NCI-H1436 (cell line): ENCODE data around the gene PLPP3.
"Not testable (repeated sequence)": the region's sequence is repeated elsewhere in the genome, so short reads cannot be mapped to it uniquely, and the experiment has no call there.

ENCODE experiments used
- DNase-seq: peaks from one replicate; lab custom pipeline; 2025; lab: John Stamatoyannopoulos, UW

Gene PLPP3

DNA sequence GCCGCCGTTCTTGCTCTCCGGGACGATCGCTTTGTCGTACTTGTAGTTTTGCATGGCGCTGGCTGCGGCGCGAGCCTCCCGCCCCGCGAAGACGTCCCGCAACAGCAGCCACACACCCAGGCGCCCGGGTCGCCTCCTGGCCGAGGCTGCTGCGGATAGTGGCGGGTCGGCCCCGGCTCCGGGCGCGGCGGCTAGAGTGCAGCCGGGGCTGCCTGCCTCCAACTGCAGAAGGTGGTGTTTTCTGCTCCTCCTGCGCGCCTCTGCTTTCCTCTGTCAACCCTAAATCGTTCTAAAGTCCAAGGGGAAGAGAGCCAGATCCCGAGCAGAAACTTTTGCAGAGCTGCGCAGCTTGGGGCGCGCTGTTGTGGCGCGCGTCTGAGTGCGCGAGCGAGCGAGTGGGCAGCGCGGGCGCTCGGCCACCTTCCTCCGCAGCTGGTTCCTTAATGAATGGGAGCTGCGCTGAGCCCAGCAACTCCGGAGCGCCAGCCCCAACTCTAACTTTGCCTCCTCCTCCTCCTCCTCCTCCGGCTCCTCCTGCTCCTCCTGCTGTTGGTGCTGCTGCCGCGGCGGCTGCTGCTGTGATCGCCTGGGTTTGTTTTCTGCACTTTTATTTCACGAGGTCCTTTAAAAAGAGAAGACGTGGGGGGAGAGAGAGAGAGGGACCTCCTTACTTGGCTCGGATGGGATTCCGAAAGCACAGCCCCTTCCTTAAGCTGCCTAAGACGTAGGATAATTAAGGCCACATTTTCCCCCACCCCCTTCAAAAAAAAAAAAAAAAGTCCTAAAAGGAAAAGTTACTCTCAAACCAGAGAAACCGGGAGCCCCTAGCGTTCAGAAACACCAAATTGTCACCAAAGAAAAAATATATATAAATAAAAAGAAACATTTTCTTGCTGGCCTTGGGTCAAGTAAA, at the start of gene PLPP3:
Gene PLPP3, minus strand, starts transcription at position 601 of the 913 bp plus-strand sequence. Its CDS starts 547 bp downstream, at position 54.
- peak; percentile 11 for DNase-seq

DNA sequence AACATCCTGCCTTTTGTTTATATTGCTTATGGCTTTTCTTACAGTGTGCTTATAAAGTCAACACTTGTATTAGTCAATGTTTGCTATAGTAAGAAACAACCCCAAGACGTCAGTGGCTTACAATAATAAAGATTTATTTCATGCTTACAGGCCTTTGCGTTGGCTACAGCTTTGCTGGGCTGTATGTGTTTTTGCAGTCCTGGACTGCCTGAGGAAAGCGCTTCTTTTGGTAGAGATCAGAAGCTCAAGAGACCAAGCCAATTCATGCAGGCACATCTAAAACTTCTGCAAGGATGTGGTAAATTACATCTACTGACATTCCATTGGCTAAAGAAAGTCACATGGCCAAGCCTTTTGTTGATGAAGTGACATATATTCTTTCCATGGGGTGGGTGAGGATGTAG, 48.3 kb upstream of the PLPP3 start:
- no peak for DNase-seq

DNA sequence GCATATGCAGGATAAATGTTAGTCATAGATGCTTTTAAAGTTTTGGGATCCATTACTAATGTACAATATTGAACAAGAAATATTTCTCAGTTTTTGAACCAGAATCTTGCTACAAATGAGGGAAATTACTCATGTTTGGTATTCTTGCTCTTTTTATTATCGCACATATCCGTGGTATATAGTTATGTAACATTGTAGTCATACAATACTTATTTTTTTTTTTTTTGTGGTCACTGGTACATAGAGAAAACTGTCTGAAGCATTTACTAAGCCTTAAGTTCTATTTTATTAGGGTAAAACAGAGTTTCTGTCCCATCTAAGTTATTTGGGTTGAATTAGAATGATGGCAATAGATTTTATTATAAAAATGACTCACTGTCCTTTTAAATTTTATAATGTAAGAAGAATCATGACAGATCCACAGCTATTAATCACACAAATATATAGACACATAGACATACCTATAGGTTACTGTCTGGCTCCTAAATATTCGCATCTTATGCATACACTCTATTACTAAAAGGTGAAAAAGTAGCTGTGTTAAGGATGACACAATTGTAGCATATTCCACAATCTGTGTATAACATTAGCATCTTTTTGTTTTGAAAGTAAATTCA, 47.8 kb upstream of the PLPP3 start:
- no peak for DNase-seq

DNA sequence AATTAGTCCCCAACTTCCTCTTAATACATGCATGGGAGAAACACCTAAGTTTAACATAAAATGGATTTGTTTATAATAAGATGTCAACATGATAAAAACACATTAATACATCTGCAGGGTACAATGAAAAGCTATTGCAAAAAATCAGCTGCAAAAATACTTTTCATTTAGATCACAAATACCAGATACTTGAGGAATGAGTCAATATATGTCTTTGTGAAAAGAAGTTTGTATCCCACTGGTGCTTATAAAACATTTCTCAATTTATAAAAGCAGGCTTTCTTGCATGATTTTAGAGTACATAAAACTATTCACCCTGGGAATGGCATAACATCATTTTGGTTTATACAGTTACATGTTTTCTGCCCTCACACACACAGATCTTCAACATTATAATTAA, 47.2 kb upstream of the PLPP3 start:
- no peak for DNase-seq

DNA sequence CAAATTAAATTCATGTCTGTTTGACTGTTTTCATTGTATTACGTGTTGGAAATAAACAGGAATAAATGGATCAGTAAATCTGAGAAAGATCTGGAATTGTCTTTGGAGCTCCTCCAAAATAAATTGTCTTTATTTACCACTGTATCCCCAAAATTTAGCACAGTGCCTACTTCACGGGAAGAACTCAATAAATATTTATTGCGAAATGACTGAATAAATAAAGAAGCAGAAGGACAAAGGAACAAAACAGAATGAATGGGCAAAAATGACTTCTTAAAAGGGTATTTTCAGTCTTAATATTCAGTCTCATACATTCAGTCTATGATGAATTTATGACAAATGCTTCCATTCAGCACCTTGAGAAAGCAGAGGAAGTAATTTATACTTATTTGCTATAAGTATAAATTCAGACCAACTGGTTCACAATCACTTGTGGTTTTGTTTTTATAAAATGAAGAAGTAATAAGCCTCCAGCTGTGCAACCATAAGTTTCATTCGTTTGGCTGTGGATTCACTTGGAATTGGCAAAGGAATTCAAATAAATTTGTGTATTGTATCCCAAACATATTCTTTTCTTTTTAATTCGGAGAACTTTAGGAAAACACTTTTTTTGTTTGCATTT, 46.6 kb upstream of the PLPP3 start:
- DNase-seq, result no peak

DNA sequence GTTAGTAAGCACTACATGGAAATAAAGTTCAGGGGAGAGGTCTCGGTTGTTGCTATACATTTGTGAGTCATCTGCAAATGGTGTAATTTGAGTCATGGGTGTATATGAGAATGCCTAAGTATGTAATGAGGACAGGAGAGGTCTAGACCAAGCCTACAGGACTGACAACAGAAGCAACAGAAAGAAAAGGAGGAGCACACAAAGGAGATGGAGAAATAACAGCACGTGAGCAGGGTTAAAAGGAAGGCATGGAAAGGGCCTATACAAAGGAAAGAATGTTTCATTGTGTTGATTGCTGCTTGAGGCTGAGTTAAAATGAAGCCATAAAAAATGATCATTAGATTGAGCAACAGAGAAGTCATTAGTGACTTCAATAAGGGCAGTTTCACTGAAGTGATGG, 37.8 kb upstream of the PLPP3 start:
- DNase-seq, result no peak

DNA sequence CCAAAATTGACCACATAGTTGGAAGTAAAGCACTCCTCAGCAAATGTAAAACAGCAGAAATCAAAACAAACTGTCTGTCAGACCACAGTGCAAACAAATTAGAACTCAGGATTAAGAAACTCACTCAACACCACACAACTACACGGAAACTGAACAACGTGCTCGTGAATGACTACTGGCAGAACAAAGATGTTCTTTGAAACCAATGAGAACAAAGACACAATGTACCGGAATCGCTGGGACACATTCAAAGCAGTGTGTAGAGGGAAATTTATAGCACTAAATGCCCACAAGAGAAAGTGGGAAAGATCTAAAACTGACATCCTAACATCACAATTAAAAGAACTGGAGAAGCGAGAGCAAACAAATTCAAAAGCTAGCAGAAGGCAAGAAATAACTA, 31.4 kb upstream of the PLPP3 start:
- not testable (repeated sequence) for DNase-seq

DNA sequence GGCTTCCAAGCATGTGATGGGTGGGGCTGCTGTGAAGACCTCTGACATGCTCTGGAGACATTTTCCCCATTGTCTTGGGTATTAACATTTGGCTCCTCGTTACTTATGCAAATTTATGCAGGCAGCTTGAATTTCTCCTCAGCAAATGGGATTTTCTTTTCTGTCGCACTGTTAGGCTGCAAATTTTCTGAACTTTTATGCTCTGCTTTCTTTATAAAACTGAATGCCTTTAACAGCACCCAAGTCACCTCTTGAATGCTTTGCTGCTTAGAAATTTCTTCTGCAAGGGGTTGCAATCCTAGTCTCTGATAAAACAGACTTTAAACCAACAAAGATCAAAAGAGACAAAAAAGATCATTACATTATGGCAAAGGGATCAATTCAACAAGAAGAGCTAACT, 30.7 kb upstream of the PLPP3 start:
- DNase-seq, result not testable (repeated sequence)

DNA sequence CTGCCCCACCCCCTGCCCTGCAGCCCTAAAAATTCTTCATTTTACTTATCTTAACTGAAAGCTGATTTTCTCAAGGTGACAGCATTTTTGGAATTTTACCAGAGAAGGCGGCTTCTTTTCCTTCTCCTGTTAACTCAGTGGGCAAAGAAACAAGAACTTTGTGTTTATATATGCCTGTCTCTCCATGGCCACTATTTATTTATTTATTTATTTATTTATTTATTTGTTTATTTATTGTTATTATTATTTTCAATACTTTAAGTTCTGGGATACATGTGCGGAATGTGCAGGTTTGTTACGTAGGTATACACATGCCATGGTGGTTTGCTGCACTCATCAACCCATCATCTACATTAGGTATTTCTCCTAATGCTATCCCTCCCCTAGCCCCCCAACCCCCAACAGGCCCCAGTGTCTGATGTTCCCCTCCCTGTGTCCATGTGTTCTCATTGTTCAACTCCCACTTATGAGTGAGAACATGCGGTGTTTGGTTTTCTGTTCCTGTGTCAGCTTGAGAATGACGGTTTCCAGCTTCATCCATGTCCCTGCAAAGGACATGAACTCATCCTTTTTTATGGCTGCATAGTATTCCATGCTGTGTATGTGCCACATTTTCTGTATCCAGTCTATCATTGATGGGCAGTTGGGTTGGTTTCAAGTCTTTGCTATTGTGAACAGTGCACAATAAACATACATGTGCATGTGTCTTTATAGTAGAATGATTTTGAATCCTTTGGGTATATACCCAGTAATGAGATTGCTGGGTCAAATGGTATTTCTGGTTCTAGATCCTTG, 16.2 kb upstream of the PLPP3 start:
- not testable (repeated sequence) for DNase-seq

DNA sequence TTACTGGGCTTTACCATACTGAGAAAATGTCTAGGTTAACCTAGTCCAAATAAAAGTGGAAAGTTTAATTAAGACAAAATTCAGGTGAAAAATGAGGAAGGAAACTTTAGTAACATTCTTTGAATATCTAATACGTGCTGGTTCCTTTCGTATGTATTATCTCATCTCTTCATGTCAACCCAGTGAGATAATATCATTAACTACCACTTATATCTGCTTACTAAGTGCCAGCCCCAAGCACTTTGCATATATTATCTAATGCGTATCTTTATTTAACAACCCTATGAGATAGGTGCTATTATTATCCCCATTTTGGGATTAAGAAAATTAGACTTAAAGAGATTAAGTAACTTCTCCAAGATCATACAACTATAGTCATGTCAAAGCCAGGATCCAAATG, 12.5 kb upstream of the PLPP3 start:
- no peak for DNase-seq

DNA sequence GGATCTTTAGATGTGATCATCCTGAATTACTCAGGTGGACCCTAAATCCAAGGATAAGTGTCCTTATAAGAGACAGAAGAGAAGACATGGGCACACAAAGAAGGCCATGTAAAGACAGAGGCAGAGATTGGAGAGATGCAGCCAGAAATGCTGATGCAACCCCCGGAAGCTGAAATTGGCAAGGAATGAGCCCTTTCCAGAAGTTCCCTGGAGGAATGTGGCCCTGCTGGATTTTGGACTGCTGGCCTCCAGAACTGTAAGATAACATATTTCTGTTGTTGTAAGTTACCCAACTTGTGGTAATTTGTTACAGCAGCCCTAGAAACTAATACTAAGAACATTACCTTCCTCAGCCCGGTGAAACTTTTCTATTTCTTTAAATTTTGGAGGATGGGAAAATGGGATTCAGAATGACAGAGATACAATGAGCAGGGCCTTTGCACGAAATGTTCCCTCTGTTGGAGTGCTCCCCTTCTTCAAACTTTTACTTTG, 11.2 kb upstream of the PLPP3 start:
- no peak for DNase-seq

DNA sequence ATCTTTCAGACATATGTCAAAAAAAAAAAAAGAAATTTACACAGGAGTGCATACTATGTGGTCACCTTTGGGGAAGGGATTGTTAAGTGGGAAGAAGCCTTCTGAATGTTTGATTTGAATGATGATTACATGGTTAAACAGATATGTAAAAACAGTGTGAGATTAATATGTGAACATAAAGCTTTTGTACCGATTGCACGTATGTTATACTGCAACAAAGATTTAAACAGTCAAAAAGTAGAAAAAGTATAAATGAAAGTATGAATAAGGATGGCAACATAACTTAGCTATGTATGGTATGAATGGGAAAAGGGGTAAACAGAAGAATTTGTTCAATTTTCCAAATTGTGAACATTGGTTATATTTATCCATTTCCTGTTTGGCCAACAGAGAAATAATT, 10.0 kb upstream of the PLPP3 start:
- DNase-seq, result no peak

DNA sequence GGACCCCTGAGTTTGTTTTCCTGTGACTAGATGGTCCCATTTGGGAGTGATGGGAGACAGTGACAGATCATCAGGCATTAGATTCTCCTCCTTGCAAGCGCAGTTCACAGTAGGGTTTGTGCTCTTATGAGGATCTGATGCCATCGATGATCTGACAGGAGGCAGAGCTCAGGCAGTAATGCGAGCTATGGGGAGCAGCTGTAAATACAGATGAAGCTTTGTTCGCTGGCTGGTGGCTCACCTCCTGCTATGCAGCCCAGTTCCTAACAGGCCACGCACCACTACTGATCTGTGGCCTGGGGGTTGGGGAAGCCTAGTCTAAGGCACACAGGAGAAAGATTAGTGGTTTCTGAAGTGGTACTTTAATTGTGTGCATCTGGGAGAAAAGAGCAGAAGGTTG, 7.1 kb upstream of the PLPP3 start:
- no peak for DNase-seq

DNA sequence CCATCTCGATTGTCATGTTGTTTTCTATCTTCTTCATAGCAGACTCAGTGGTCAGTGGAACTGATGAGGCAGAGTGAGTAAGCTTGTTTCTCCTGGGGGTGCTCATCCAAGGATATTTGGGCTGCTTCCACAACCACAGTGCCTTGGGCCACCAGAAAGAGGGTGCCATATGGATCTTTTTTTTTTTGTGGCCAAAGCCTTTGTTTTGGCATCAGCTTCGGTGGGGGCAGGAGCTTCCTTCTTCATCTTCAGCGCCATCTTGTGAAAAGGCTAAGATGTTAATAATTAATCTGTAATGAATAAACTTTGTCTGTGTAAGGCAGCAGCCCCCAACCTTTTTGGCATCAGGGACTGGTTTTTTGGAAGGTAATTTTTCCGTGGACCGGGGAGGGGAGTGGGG, 6.6 kb upstream of the PLPP3 start:
- no peak for DNase-seq

DNA sequence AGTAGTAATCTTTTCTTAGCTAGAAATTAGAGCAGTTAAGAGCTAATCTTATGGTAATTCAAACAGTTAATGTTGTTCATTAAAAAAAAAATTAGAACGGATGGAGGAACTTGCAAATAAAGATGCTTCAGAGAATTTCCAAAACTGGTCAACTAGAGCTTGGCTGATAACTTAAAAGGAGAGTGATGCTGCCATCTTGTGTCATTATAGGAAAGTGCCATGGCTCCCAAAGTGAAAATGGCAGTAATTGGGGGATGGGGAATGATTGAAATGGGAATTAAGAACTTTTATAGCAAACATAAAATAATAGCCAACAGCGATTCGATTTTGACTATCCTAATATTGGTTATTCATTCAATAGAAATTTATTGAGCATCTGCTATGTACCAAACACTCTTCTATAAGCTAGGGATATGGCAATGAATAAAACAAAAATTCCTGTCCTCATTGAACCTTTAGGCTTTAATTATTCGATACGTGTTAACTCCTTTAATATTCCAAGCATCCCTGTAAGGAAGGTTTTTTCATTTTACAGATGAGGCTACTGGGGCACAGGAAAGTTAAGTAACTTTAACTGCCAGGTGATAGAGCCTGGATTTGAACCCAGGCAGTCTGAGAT, 5.7 kb upstream of the PLPP3 start:
- peak; percentile 55 for DNase-seq

DNA sequence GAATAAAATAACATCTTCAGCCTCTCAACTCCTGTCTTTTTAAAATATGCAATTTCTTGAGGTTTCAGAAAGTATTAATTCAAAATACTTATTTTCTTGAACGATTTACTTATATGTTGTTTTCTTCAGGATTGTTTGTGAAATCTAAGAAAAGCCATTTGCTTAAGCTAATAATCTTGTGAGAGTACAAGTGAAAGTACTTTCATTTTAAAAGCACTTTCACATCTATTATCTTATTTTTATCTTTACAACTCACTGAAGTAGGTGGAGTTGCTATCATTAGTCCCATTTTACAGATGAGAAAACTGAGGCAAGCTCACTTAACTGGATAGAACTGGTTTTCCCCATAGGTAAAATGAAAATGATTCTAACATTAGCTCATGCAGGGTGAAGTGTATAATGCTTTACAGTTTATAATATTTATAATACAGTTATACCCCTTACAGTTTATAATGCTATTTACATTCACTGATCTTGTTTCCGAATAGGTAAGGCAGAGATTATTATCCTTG, 4.7 kb upstream of the PLPP3 start:
- no peak for DNase-seq

DNA sequence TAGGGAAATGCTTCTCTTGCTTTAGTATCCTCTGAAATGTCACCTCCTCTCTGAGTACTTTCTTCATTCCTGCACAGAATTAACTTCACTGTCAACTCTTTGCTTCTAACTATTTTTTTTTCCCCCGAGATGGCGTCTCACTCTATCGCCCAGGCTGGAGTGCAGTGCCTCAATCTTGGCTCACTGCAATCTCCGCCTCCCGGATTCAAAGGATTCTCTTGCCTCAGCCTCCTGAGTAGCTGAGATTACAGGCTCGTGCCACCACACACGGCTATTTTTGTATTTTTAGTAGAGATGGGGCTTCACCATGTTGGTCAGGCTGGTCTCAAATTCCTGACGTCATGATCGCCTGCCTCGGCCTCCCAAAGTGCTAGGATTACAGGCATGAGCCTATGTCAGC, 1.4 kb upstream of the PLPP3 start:
- no peak for DNase-seq

DNA sequence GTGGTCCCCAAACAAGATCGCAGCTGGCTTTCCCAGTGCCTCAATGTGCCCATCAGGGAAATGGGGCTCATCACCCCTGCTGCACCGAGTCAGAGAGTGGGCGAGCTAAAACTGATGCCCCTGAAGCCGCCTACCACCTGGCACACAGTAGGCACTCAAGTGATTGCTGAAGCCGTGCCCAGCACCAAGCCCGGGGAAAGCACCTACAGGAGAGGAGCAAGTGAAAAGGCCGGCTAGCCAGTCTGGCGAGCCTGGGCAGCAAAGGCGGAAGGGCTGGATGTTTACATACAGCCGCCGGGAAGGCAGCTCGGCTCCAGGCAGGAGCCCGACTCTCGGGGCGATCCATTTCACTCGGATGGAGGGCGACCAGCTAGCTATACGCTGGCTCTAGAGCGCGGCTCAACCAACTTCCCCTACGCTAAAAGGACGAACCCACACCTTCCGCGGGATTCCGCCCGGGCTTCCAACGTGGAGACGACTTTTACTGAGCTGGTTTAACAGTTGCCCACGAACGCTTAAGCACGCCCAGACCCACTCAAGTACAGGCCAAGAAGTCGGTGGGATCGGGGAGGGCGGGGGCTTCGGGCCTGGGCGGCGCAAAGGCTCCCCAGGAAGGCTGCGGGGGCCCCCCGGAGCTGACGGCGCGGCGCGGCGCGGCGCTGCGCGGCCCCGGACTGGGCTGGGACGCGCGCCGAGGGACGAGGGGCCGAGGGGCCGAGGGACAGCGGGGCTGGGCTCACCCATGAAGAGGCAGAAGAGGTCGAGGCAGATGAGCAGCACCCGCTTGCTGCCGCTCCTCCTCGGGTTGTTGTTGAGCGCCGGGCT, 1.0 kb downstream of the PLPP3 start:
- peak; percentile 11 for DNase-seq

DNA sequence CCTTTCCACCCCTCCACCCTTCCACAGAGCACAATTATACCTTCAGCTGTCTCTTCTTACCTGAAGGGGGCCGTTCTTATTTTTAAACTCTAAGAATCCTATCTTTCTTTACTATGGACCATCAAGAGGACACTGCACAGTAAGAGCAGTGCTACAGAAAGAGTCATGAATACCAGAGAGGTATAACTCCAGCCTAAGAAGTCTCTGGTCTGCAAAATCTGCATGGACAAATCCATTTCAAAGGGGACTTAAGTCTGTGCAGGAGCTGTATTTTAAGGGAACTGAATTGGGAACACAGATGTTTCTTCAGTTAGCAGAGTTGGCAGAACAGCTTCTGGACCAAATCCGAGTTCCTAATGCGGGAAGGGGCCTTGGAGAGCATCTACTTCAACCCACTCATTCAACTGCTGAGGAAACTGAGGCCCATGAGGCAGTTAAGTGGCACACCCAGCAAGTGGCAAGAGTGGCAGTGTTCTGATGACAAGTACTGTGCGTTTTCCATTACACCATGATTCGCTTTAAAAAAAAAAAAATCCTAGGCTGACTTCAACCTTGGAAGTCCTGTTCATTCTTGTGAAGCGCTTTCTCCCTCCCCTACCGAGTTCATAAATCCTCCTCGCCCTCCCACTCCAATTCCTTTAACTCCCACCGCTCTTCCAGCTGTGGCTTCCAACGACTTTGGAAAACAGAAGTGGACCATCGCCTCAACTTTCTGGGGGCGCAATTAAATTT, 1.8 kb downstream of the PLPP3 start:
- no peak for DNase-seq

DNA sequence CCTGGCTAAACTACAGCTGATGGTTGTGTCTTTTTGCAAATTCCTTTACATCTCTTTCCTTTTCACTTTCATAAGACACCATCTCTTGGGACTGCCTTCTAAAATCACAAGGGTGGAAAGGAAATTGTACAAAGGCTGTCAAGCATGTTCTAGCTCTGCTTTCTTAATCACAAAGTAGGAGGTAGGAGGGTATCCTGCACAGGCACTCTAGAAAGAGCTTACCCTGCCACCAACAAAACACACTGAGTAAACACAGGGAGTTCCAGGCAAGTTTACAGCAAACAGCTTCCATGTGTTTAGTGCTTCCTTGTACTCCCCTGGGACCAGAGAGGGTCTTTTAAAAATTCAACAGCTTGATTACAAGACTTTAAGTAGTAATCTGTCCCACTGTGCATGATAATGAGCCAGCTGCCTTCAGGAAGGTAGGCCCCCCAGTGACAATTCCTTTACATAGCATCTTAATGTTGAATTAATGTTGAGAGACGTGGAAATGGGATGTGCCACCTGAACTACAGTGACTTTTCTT, 2.4 kb downstream of the PLPP3 start:
- no peak for DNase-seq
